OCI-M2 (cell line): ENCODE measurements around the gene TMEM54.

ENCODE experiments used
- DNase-seq: peaks from one replicate; lab custom pipeline; 2025; ENCODE audit not compliant: unreplicated experiment; lab: John Stamatoyannopoulos, UW

The TMEM54 gene

GRCh38 chr1:32864375-32865019, 36.7 kb downstream of the TMEM54 start:
- no peak for DNase-seq

DNA sequence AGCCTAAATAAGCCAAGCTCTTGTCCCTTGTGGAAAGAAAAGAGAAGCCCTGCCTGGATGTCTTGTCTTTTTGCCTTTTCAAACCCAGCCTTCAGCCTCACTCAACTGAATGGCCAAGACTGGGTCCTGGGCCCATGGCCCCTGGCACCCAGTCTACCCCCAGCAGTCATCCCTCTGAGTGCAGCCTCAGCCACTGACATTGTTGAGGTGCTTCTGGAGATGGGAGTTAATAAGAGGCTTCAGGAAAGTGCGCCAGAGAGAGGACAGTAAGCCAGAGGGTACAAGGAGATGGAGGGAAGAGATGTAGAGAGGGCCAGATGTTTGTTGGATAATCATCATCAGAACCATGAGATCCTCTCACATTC, 37.3 kb downstream of the TMEM54 start:
- no peak for DNase-seq

DNA sequence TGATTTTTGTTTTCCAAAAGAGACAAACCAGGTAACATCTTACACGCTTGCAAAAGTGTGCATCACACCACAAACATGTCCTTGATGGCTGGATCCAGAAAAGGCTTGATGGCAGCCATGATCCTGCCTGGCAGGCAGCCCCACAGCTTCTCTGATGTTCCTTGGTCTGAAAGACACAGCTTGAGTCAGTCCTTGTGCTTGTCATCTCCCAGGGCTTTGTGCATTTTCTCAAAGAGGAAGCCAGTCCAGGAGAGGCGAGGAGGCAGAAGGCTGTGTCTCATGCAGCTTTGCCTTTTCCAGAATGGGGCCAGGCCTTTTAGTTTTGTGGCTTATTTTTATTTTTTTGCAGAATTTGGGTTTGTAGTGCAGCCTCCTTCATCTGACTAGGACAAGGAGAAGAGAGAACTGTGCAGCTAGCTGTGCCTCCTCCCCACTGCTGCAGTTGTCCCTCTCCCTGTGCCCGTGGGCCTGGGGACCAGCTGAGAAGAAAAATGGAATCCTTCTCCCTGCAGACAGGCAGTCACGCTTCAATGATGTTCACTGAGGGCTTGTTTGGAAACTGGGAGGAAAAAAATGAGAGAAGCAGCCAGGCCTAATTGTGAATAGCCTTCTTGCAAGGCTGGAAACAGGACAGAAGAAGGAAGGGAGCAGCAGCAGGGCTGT, 37.8 kb downstream of the TMEM54 start:
- no peak for DNase-seq

GRCh38 chr1:32861904-32862695, 39.1 kb downstream of the TMEM54 start:
- no peak for DNase-seq

- no peak for DNase-seq
Observed at GRCh38 chr1:32860566-32860965, 40.6 kb downstream of the TMEM54 start.

GRCh38 chr1:32859915-32860314, 41.3 kb downstream of the TMEM54 start:
- no peak for DNase-seq

- DNase-seq = no peak
Observed at GRCh38 chr1:32858791-32859190, 42.4 kb downstream of the TMEM54 start.

- no peak for DNase-seq
Observed at GRCh38 chr1:32858136-32858535, 43.1 kb downstream of the TMEM54 start.

- no peak for DNase-seq
Observed at GRCh38 chr1:32855861-32856617, 45.1 kb downstream of the TMEM54 start.

GRCh38 chr1:32848354-32849063, 52.7 kb downstream of the TMEM54 start:
- no peak for DNase-seq
